HG03575 (cell line): ENCODE measurements around the gene FAM193A.

ENCODE experiments used
- ATAC-seq: cut with Tn5 transposase; IDR thresholded peaks from one replicate; pipeline ENCODE4 v1.9.1; 2021; ENCODE audit not compliant: unreplicated experiment, insufficient number of reproducible peaks, low FRiP score; ENCODE audit errors: extremely low read depth

Gene FAM193A

DNA sequence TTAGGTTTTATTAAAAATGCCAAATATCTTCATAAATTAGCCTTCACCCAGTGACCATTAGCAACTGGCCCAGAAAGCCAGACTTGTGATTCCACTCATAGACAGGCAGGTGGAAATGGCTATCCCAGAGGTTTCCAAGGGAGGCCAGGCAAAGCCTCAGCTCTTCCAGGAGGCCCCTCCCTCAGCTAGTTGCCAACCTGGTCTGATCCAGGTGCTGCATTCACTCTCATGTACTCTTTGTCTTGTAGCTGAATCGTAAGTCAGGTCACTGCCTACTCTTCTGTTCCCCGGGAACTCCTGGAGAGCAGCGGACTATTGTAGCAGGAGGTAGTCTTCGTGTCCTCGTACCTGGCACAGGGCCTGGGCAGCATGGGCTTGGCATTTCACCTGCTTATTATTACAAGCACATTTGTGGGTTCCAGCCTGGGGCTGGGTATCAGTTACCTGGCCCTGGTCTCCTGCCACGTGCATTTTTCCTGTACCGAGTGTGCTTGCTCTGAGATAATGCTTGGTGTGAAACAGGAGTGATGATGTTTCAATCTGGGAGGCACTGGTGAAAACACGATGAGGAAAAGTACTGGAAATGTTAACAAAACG, 101.6 kb downstream of the FAM193A start:
- ATAC-seq: no peak

GRCh38 chr4:2638730-2639129, 102.3 kb downstream of the FAM193A start:
- ATAC-seq: no peak

DNA sequence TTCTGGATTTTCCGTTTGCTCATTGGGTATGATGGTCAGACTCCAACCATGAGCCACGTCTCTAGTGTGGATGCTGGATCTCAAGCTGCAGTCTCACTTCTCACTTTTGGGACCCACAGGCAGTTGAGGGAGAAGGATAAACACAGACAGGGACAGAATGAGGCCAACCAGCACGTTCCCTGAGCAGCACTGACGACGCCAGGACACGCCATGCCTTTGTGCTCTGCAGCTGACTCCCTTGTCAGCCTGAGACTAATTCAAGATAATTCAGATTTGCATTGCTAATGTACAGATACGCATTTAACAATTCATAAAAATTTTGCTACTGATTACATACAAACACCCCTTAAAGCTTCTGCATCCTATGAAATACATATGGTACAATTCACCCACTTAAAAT, 106.5 kb downstream of the FAM193A start:
- ATAC-seq: no peak

DNA sequence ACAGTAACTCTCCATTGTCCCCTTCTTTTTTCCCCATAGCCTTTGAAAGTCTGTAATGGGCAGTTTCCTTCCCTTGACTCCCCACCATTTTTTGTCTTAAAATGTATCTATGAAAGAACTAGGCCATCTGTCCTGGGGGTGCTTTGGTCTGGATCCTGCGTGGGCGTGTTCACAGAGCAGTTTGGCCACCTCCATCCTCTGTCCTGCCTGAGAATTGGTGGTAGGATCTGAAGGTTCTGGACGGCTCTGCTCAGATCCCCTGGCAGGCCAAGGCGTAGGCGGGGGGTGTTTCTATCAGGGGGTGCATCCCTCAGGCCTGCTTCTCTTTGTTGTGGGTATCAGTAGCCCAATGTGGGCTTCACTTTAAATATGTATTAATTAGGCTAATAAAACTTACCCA, 107.1 kb downstream of the FAM193A start:
- no peak for ATAC-seq

GRCh38 chr4:2646396-2647149, 110.1 kb downstream of the FAM193A start:
- no peak for ATAC-seq

DNA sequence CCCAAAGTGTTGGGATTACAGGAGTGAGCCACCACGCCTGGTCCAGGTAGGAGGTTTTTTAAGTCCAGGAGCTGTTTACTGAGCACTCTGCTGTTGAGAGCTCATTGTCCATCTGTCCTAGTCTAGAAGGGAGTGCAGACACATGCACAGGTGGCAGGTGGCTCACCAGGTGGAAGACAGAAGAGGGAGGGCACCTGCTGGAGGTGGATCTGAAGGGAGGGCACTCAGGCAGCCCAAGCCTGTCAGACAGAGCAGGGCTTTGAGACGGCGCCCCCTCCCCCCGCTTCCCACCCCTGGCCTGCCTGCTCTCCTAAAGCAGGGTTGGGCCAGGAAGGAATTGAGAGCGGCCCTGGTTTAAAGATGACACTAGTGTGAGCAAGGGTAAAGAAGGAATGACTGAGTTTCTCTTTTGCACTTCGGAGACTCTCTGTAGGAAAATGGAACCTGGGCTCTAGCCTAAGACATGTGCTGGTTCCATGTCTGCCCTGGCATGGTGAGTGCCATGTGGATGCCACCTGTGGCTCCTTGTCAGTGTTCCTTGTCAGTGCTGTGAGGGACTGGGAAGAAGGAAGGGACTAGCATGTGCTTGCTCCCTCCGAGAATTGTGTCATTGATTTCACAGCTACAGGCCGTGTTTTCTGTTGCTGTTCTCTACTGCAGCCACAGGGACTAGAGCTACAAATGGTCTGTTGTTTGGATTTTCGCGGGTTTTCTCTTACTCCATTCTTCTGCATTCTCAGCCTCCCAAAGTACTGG, 111.1 kb downstream of the FAM193A start:
- ATAC-seq: no peak

DNA sequence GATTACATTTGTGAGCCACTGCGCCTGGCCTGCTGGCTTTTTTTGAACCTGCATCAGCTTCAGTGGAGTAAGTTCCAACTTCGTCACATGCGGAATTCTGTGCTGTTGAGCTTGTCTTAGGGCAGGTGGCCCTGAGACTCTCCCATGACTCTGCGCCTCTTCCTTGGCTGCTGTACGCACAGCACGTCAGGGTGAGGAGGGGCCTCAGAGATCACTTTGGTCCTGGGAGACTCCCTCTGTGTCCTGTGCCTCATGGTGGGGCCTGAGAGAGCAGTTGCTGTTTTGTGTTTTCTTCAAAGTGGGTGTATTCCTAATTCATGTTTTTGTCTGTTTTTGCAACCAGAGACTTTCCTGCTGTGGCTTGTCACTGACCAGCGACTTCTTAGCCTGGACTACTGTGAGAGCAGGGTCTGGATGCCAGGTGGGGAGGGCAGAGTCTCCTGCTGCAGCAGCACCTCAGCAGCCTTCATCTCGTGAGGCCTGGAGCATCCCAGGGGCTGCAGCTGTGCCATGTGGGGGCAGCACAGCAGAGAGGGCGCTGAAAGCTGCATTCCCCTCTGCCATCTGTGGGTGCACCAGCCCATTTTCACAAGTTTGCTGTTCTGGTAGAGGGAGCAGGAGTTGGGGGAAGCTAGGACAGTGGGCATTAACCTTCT, 111.8 kb downstream of the FAM193A start:
- ATAC-seq: no peak

GRCh38 chr4:2649604-2650114, 113.2 kb downstream of the FAM193A start:
- ATAC-seq: no peak

GRCh38 chr4:2650276-2650675, 113.8 kb downstream of the FAM193A start:
- no peak for ATAC-seq

- ATAC-seq: no peak
Measured at GRCh38 chr4:2651546-2651945, 115.1 kb downstream of the FAM193A start.

GRCh38 chr4:2651998-2652397, 115.6 kb downstream of the FAM193A start:
- no peak for ATAC-seq

GRCh38 chr4:2652415-2653160, 116.1 kb downstream of the FAM193A start:
- ATAC-seq: no peak

DNA sequence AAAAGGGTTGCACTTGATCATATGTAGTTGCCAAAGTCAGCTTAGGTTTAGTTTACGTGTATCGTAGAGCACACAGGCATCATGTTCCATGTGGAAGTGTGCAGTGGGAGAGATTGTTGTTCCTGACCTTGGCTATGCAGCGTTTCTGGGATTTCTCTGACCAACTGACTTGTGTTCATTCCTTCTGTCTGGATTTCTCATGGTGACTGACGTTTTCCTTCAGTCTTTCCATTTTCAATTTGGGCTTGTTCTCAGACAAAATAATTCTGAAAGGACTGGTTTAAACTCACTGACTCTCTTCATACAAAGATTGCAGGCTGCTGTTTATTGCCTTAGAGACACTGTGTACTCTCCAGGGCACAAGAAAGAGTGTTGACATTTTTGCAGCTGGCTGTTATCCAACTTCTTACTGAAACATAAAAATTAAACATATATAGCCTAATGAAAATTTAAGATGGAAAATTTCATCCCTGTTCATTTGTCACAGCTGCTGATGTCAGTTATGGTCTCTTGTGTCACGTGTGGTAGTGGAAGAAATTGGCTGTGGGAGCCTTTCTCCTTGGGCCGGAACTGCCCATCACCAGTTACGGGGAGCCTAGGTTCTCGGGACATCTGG, 124.3 kb downstream of the FAM193A start:
- ATAC-seq: no peak

DNA sequence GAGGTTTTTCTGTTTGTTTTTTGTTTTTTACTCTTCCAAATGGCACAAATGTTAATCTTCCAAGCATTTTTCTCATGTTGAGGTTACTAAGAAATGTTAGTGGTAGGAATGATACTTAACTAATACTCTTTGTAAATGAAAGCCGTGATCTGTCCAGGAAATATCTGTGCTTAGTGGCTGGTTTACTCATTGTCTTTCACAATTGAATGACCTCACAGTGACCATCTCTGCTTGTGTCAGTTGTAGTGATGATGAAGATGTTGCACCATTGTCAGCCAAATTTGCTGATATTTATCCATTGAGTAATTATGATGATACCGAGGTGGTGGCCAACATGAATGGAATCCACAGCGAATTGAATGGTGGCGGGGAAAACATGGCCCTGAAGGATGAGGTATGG, 126.2 kb downstream of the FAM193A start:
- ATAC-seq: no peak

DNA sequence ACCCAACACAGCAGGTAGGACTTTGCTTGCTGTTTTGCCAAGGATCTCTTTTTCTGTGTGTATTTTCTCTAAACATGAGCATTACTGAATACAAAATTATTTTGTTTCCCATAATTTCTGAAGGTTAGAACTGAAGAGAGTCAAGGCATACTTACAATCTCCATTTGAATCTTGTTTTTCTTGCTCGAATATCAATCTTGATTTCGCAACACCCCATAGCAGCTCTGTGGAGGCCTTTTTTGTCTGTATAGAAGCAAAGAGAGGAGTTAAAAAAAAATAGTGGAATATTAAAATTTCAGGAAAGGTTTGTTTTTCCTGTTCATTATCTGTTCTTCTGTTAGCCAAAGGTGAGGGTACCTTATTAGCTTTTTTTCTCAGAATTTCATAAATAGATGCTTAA, 126.8 kb downstream of the FAM193A start:
- ATAC-seq: no peak

DNA sequence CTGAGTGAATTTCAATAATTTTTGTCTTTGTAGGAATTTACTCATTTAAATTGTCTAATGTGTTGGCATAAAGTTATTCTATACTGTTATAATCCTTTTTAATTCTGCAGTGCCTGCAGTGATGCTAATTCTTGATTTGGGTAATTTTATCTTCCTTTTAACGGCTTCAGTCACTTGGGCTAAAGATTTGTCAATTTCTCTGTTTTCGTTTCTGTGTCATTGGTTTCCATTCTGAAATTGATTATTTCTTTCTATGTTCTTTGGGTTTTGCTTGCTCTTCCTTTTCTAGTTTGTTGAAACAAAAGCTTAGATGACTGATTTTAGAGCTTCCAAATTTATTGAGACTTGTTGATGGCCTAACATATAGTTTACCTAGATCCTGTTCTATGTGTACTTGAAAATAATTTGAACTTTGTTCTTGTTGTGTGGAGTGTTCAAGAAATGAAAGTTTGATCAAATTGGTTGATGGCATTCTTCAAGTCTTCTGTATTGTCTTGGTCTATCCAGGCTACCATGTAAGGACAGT, 130.3 kb downstream of the FAM193A start:
- ATAC-seq: no peak

- no peak for ATAC-seq
Measured at GRCh38 chr4:2667428-2667827, 131.0 kb downstream of the FAM193A start.

GRCh38 chr4:2671267-2671895, 134.9 kb downstream of the FAM193A start:
- no peak for ATAC-seq
